ENCODE results near the gene COL23A1. TPM values are rescaled to one million over a fixed set of nuclear protein-coding genes. Genes with fewer than 3 reads are reported as not detected.
A peak's percentile ranks its signal among the peaks of the same experiment; 100 is the strongest.

The COL23A1 gene
- total RNA-seq, 1 donor from 2014 or later: 2.0 TPM

GRCh38 chr5:178458140-178458539 lies 132.1 kb downstream of the COL23A1 start:
- Histone ChIP-seq H3K27ac (no peak overlapping the region), H3K27me3 (no peaks in the 10 kb centered on the region), H3K9me3 (no peaks in the 10 kb centered on the region), H3K4me1 (peaks cover 10% of the 10 kb centered on the region), H3K4me3 (no peak overlapping the region), H3K36me3 (no peaks in the 10 kb centered on the region)
- ATAC-seq: no peak
- no peak for DNase-seq
- intact Hi-C loops (cut with DNase I): no loop called here
- no peak for TF ChIP-seq CTCF (IDR thresholded peaks at IDR 0.05)

- intact Hi-C loops (cut with DNase I): no loop called here
- H3K27ac ChIP-seq: no peak overlapping the region
- peaks cover 10% of the 10 kb centered on the region for H3K4me1 ChIP-seq
- no peaks in the 10 kb centered on the region for H3K9me3 ChIP-seq
- DNase-seq (no peak), ATAC-seq (no peak)
- no peak for TF ChIP-seq CTCF (IDR thresholded peaks at IDR 0.05)
- no peak overlapping the region for H3K4me3 ChIP-seq
- no peaks in the 10 kb centered on the region for H3K27me3 ChIP-seq
- H3K36me3 ChIP-seq: no peaks in the 10 kb centered on the region
Measured at GRCh38 chr5:178457471-178457870, 132.7 kb downstream of the COL23A1 start.

- TF ChIP-seq CTCF (IDR thresholded peaks at IDR 0.05): no peak
- no peaks in the 10 kb centered on the region for H3K4me1 ChIP-seq
- ATAC-seq (no peak), DNase-seq (peak; percentile 55)
- no peaks in the 10 kb centered on the region for H3K9me3 ChIP-seq
- H3K27ac ChIP-seq: no peak overlapping the region
- intact Hi-C loops (cut with DNase I): no loop called here
- H3K36me3 ChIP-seq: no peaks in the 10 kb centered on the region
- no peaks in the 10 kb centered on the region for H3K27me3 ChIP-seq
- no peak overlapping the region for H3K4me3 ChIP-seq
Measured at GRCh38 chr5:178455480-178455835, 134.7 kb downstream of the COL23A1 start.

GRCh38 chr5:178454821-178455479 lies 135.2 kb downstream of the COL23A1 start:
- no peak for TF ChIP-seq CTCF (IDR thresholded peaks at IDR 0.05)
- Histone ChIP-seq H3K36me3 (no peaks in the 10 kb centered on the region), H3K9me3 (no peaks in the 10 kb centered on the region), H3K27me3 (no peaks in the 10 kb centered on the region), H3K27ac (no peak overlapping the region), H3K4me3 (no peak overlapping the region), H3K4me1 (no peaks in the 10 kb centered on the region)
- DNase-seq: peak; percentile 57
- no peak for ATAC-seq
- intact Hi-C loops (cut with DNase I): no loop called here

- Histone ChIP-seq H3K4me1 (no peaks in the 10 kb centered on the region), H3K9me3 (no peaks in the 10 kb centered on the region), H3K27ac (no peak overlapping the region), H3K36me3 (no peaks in the 10 kb centered on the region), H3K27me3 (no peaks in the 10 kb centered on the region), H3K4me3 (no peak overlapping the region)
- intact Hi-C loops (cut with DNase I): no loop called here
- ATAC-seq: no peak
- TF ChIP-seq CTCF (IDR thresholded peaks at IDR 0.05): no peak
- DNase-seq: peak; percentile 48
Measured at GRCh38 chr5:178454303-178454702, 135.9 kb downstream of the COL23A1 start.

- Histone ChIP-seq H3K36me3 (no peaks in the 10 kb centered on the region), H3K4me1 (no peaks in the 10 kb centered on the region), H3K9me3 (no peaks in the 10 kb centered on the region), H3K27me3 (no peaks in the 10 kb centered on the region), H3K27ac (no peak overlapping the region), H3K4me3 (no peak overlapping the region)
- no peak for ATAC-seq
- no peak for TF ChIP-seq CTCF (IDR thresholded peaks at IDR 0.05)
- DNase-seq: peak; percentile 12
- intact Hi-C loops (cut with DNase I): no loop called here
Measured at GRCh38 chr5:178453224-178453623, 137.0 kb downstream of the COL23A1 start.
